BJ (cell line): ENCODE measurements around the gene MUL1. TPM values are rescaled to one million over a fixed set of nuclear protein-coding genes. Genes with fewer than 3 reads are reported as not detected.

Experiments used
- CTCF ChIA-PET: fragments of 350-600 bp; formaldehyde crosslinking; extraction: SDS; loops from one replicate; lab custom pipeline; 2021; ENCODE audit warnings: antibody characterized with exemption, inconsistent platforms; lab: Yijun Ruan, JAX
- POLR2A ChIA-PET: fragments of 300-600 bp; sonication (Branson Sonifier 250); formaldehyde crosslinking; extraction: SDS; loops from one replicate; lab custom pipeline; 2021; ENCODE audit warnings: antibody characterized with exemption; lab: Charles Lee
- DNase-seq: peaks from one replicate; pipeline ENCODE4 v3.0.0-alpha.2; 2011; ENCODE audit warnings: low read depth
- H3K27me3 ChIP-seq: 2 replicates; pipeline ENCODE4 v1.6.0; 2011; ENCODE audit warnings: low read length; ENCODE audit not compliant: control insufficient read depth, insufficient read depth
- H3K36me3 ChIP-seq: 2 replicates; pipeline ENCODE4 v1.5.1; 2011; ENCODE audit warnings: low read length; ENCODE audit not compliant: control insufficient read depth, insufficient read depth
- H3K4me3 ChIP-seq: 2 replicates; pipeline ENCODE4 v1.5.1; 2011; ENCODE audit warnings: low read depth, mild to moderate bottlenecking, control low read depth, low read length
- polyA plus RNA-seq: library from polyadenylated mRNA; depleted of rRNA; stranded (reverse); fragments of >200 nt; gene quantifications from 2 replicates; pipeline ENCODE4 v1.2.3, GENCODE V29; 2011; rRNA removed
- TF ChIP-seq, protein P1 (sequence below): IDR thresholded peaks from 2 replicates; pipeline ENCODE4 v1.5.1; 2011; ENCODE audit warnings: low read depth, mild to moderate bottlenecking, control low read depth, inconsistent platforms, low read length, moderate library complexity; ENCODE audit not compliant: insufficient read depth

Gene MUL1
- polyA plus RNA-seq, 1 experiment = 46.1 TPM

DNA sequence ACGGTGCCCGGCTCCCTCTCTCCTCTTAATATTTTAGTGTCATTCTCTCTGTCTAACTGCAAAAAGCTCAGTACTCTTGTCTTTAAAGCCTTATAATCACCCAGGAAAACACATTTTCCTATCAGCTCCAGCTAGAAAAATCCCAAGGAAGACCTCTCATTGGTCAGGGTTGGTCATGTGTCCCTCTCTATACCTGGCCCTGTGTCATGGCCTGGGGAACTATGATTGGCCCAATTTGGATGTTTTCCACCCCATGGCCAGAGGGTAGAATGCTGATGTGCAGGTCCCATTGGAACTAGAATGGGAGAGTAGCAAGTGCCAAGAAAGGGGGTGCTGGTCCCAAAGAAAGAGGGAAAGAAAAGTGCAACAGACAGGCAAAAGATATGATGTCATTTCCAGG is 49.2 kb downstream of the MUL1 start:
- TF ChIP-seq, protein P1, sequence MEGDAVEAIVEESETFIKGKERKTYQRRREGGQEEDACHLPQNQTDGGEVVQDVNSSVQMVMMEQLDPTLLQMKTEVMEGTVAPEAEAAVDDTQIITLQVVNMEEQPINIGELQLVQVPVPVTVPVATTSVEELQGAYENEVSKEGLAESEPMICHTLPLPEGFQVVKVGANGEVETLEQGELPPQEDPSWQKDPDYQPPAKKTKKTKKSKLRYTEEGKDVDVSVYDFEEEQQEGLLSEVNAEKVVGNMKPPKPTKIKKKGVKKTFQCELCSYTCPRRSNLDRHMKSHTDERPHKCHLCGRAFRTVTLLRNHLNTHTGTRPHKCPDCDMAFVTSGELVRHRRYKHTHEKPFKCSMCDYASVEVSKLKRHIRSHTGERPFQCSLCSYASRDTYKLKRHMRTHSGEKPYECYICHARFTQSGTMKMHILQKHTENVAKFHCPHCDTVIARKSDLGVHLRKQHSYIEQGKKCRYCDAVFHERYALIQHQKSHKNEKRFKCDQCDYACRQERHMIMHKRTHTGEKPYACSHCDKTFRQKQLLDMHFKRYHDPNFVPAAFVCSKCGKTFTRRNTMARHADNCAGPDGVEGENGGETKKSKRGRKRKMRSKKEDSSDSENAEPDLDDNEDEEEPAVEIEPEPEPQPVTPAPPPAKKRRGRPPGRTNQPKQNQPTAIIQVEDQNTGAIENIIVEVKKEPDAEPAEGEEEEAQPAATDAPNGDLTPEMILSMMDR = no peak
- Histone ChIP-seq H3K4me3 (no peak overlapping the region), H3K27me3 (peaks cover 1% of the 10 kb centered on the region; the same call in 1 of the 2 replicates), H3K36me3 (no peaks in the 10 kb centered on the region)
- no peak for DNase-seq
- ChIA-PET CTCF (interaction anchor here (1.3 to 1.6 kb wide), 2 partner anchors 28 to 82 kb away, joined by 4 to 6 read pairs; no protein-coding TSS in a partner anchor), POLR2A (no interaction called here)

DNA sequence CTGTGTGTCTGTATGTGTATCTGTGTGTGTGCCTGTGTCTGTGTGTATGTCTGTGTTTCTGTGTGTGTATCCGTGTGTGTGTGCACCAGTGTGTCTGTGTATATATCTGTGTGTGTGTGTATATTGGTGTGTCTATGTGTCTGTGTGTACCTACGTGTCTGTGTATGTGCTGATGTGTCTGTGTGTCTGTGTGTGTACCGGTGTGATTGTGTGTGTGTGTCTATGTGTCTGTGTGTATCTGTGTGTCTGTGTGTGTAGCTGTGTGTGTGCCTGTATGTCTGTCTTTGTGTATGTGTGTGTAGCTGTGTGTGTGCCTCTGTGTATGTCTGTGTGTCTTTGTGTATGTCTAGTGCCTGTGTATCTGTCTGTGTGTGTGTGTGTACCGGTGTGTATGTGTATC is 53.9 kb downstream of the MUL1 start:
- peaks cover 1% of the 10 kb centered on the region; the same call in 1 of the 2 replicates for H3K27me3 ChIP-seq

DNA sequence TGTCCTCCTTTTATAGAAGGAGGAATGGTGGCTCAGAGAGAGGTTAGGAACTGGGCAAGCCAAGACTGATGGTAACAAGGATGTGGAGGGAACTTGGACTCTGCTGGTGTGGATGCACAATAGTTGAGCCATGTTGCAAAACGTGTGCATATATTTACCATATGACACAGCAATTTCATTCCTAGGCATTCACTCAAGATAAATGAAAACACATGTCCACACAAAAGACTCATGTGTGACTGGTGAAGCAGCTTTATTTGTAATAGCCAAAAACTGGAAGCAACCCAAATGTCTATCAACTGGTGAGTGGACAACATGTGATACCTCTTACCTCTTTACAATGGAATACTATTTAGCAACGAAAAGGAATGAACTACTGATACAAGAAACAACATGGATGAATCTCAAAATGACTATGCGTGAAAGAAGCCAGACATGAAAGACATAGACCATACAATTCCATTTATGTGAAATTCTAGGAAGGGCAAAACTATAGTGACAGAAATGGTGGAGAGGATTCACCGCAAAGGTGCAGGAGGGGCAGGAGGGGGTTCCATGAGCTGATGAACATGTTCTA is 58.1 kb downstream of the MUL1 start:
- POLR2A ChIA-PET = no interaction called here
- no peaks in the 10 kb centered on the region for H3K36me3 ChIP-seq
- CTCF ChIA-PET = interaction anchor here (1.5 to 1.6 kb wide), 2 partner anchors 19 to 41 kb away, joined by 3 to 5 read pairs; no protein-coding TSS in a partner anchor
- TF ChIP-seq, protein P1 = no peak
- no peak overlapping the region for H3K4me3 ChIP-seq
- 0 out of 2 replicates have a peak, but pooled peaks cover 3% of the 10 kb centered on the region for H3K27me3 ChIP-seq
- DNase-seq = no peak

More for the DNA sequence above, 53.9 kb downstream of the MUL1 start:
- DNase-seq = no peak
- CTCF ChIA-PET = no interaction called here
- TF ChIP-seq, protein P1 = no peak
- H3K4me3 ChIP-seq = no peak overlapping the region
- POLR2A ChIA-PET = no interaction called here
- no peaks in the 10 kb centered on the region for H3K36me3 ChIP-seq

Other genes starting within 250 kb of the MUL1 start
- not detected in 2 replicates for gene VWA5B1, start 217.3 kb downstream of the MUL1 start, polyA plus RNA-seq
- gene CAMK2N1, start 21.9 kb downstream of the MUL1 start, polyA plus RNA-seq = 23.5 and 40.2 TPM in 2 replicates
- gene FAM43B, start 44.4 kb upstream of the MUL1 start, polyA plus RNA-seq = 0.02 TPM in 1 of 2 replicates, not detected in the other
- gene CDA, start 80.9 kb upstream of the MUL1 start, polyA plus RNA-seq = 7.0 and 7.5 TPM in 2 replicates
- 65.8 and 89.2 TPM in 2 replicates for gene PINK1, start 125.3 kb upstream of the MUL1 start, polyA plus RNA-seq
- gene DDOST, start 153.2 kb upstream of the MUL1 start, polyA plus RNA-seq = 581 and 587 TPM in 2 replicates
- gene KIF17, start 209.9 kb upstream of the MUL1 start, polyA plus RNA-seq = 1.6 and 3.7 TPM in 2 replicates
- 1.6 and 3.5 TPM in 2 replicates for gene SH2D5, start 224.6 kb upstream of the MUL1 start, polyA plus RNA-seq